HG02970 (cell line): Measurements from ENCODE around the gene ASPRV1.

Source experiments
- ATAC-seq: cut with Tn5 transposase; IDR thresholded peaks from one replicate; pipeline ENCODE4 v1.9.1; 2021; ENCODE audit warnings: mild to moderate bottlenecking, moderate library complexity, moderate number of reproducible peaks; ENCODE audit not compliant: unreplicated experiment, low FRiP score

Gene ASPRV1

DNA sequence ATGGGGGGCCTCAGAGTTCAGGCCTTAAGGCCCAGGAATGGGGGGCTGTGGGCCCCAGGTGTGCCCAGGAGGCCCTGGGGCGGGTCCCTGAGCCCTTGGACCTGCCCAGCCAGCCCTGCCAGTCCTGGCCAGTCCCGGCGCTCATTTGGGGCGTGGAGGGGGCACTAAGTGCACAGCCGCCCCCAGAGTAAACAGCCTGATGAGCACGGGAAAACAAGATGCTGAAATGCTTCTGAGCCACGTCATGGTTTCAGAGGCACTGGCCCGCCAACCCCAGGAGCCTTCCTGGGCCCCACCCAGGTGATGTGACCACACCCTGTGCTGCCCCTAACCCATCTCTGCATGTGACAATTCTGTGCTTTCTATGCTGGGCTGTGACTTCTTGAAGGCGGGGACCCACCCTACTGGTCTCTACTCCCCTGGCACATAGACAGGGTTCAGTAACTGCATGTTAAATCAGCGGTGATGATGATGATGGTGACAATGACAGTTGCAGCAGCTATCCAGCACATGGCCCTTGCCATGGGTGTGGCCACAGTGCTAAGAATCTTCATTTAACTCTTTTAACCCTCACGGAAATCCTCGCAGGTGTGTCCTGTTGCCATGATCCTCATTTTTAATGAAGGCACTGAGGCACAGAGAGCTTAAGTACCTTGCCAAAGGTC, 28.1 kb upstream of the ASPRV1 start:
- no peak for ATAC-seq

DNA sequence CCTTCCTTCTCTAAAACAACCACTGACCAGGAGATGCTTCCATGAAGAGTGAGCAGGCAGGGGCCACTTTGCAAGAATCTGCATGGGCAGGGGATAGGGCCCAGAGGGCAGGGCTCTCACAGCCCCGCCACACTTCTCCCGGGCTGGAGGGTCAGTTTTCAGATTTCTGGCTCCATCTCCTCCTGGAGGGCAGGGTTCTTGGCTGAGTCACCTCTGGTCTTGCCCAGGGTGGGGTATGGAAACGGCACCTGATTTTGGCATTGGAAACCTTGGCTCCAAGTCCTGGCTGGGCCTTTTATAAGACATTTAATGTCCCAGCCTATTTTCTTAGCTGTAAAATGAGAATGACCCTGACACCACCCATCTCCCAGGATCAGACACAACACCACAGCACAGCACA, 27.6 kb upstream of the ASPRV1 start:
- no peak for ATAC-seq

DNA sequence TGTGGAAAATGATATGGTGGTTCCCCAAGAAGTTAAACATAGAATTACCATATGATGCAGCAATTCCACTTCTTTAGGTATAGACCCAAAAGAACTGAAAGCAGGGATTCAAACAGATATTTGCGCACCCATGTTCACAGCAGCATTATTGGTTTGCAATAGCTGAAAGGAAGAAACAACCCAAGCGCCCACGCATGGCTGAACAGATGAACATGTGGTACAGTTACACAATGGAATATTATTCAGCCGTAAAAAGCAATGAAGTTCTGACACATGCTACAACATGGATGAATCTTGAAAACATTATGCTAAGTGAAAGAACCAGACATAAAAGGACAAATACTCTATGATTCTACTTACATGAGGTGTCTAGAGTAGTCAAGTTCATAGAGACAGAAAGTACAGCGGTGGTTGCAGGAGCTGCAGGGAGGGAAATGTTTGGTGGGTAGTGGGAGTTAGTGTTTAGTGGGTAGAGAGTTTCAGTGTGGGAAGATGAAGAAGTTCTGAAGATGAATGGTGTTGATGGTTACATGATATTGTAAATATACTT, 26.7 kb upstream of the ASPRV1 start:
- no peak for ATAC-seq

DNA sequence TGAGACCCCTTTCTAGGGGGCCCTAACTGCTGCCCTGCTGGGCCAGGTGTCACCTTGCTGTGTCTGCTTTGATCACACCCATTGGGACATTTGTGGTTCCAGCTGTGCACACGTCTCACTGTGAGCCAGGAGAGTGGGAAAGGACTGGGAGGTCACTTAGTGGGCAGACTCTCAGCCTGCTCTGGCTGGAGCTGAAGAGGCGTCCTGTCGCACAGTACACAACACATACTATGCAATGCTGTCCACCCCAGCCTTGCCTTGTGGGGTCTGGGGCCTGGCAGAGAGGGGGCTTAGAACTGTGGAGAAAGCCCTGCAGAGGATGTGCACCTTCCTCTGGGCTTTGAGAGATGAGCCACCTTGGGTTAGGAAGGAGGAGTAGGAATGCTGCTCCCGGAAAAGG, 25.3 kb upstream of the ASPRV1 start:
- ATAC-seq, result no peak

DNA sequence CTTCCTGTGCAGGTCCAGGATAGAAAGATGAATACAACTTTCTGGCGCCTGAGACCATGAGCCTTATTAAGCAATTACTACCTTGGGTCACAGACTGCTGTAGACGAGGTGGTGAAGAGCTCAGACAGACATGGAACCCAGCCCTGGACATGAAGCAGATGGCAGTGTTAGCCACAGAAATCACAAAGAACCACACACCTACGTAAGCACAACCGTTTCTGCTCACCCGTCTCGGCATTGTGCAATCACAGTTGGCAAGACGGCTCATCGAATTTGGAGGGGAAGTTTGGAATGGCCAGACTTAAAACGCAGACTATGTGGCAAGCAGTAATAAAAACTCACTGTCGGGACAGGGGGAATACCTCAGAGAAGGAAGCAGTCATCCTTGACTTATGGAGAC, 24.3 kb upstream of the ASPRV1 start:
- no peak for ATAC-seq

DNA sequence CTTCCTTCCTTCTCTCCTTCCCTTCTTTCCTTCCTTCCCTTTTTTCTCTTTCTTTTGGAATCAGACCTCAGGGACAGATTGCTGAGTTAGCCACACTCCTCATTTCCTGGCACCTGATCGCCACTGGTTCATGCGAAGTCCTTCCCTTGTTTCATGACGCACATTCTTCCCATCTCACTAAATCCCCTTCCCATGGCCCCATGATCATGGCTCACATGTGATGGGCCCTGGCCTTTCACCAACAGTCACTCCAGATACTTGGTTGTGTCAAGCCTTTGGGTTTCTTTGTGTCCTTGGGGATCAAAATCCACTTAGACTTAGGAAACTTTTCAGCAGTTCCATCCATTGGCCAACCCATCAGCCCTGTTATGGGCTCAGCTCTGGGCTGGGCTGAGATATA, 23.8 kb upstream of the ASPRV1 start:
- no peak for ATAC-seq

DNA sequence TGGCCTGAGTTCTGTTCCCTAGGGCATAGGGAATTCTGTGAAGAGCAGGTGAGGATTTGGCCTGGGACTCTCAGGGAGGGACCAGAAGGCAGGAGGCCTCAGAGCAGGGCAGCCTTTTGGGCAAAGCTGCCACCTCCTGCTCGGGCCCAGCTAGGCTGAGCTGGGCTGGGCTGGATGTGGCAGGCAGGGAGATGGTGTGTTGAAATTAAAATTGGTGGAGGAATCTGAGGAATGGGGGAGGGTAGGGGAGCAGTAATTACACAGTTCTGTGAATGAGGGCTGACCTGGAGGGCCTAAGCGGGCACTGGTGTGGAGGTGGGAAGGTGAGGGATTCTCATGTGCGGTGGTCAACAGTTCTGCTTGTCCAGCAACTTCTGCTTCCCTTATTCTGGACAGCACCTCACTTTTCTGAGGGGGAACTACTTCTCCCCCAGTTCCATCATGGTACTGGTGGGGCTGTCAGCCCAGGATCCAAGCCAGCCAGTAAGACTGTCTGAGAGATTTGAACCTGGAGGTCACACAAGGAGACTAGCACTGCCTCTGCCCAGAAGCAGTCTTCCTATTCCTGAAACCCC, 22.0 kb upstream of the ASPRV1 start:
- no peak for ATAC-seq

DNA sequence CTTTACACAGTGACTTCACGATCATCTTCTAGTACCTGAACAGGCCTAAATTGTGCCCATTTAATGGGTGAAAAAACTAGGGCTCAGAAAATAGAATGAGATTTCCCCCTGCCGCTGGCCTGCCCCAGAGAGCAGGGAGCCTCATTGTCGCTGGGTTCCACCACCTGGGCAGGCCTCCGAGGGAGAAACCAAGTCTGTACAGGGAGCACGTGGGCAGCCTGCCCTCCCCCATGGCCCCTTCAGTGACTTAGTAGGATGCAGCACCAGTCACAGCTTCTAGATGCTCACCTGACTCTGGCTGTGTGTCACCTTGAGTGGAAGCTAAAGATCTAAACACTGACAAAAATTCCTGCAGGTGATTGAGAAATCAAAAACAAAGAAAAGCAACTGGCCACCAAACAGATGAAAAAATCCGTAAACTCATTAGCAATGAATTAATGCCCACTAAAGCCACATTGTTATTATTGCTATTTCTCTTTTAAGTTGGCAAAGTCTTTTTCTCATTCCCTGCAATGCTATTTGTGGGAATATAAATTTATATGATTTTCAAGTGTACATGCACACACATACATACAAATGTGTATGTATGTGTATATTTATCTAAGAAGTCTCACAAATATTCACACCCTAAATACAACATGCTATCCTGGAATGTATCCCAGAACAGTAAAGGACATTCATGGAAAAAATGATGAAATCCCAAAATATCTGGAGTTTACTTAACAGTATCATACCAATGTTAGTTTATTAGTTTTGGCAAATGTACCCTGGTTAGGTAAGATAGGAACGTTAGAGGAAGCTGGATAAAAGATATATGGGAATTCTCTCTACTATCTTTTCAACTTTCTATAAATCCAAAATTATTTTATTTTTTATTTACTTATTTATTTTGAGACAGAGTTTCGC, 18.7 kb upstream of the ASPRV1 start:
- no peak for ATAC-seq

DNA sequence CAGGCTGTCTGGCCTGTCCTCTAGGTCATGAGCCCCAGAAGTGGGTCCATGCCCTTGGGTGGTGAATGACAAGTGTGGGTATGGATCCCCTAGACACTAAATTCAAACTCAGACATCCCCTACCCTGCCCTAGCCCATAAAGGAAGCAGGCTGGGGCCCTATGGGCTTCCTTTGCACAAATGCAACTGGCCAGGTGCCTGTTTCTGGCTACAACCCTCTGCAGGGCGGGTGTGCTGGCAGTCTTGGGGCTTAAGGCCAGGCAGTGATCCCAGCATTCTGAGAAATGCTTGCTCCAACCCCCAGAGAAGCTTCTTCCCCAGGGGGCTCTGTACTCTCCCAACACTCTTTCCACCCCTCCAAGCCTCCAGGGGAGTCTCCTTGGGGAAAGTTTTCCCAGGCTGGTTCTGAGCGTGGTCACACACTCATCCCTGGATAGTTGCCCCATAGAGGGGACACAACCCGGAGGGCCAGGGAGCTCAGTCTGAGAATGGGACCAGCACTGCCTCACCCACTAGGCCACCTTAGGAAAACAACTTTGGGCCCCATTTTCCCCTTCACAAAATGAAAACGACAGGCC, 16.6 kb upstream of the ASPRV1 start:
- ATAC-seq, result no peak

DNA sequence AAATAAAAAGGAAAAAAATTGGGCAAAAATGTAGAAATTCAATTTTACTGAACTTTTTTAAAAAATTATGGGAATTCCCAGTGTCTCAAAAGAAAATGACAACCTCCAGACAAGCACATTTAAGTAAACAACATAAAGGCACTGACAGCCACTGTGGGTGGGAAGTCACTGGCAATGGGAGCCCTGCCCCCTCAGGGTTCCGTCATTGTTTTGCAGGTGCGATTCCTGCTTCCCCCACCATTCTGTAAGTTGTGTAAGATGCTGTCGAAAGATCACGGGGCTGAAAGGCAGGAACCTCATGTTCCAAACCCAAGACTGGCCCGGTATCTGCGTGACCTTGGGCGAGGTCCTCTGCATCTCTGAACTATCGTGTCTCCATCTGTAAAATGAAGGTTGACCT, 15.8 kb upstream of the ASPRV1 start:
- ATAC-seq, result no peak

DNA sequence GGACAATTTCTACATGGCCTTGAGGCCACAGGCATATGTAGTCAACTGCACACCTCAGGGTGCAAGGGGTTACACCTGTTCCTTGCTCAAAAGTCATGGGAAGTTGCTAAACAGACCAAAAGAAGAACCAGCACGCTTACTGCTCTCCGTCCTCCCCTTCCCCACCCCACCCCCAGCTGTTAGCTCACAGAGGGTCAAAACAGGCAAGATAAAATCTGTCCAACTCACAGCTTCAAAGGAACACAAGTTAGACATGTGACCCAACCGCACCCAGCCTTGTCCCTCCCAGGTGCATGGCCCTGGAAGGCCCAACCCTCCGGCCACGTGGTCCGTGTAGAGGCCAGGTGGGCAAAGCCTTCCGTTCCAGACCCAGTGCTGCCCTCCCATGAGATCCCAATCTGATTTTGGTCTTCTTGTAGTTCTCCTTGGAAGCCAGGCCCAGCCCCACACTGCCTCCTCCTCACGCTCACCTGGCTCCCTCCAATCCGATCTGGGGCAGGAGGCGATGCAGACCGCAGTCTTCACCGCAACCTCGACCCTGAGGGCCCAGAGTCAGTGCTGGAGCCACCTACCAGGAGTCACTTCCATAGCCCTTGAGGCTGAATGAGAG, 14.5 kb upstream of the ASPRV1 start:
- ATAC-seq, result no peak

DNA sequence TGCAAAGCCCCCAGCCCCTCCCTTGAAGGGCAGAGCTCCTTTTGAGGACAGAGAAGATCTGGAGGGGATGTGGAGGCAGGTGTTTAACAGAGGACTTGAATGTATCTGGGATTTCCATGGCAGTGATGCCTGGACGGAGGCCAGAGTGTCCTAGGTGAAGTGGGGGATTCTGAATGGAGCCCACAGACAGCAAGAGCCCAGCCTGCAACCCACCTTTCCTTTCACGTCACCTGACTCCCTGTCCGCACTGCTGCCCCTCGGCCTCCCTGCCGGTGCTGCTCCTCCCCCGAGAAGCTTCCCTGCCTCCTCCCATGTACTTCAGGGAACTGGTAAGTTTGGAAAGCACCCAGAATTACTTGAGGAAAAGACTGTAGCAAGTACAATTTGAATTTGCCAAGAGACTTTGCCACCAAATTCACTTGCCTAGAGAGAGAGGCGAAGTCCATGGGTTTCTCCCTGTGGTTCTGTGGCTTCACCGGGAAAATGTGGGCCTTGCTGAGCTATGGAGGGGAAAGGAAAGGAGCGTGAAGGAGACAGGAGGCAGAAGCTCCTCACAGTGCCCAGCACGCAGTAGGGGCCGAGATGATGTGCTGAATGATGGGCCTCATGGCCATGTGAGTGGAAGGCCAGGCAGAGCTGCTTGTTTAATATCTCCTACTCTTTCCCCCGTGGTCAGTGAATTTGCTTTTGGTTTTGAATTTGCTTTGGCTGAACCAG, 13.9 kb upstream of the ASPRV1 start:
- ATAC-seq, result no peak

DNA sequence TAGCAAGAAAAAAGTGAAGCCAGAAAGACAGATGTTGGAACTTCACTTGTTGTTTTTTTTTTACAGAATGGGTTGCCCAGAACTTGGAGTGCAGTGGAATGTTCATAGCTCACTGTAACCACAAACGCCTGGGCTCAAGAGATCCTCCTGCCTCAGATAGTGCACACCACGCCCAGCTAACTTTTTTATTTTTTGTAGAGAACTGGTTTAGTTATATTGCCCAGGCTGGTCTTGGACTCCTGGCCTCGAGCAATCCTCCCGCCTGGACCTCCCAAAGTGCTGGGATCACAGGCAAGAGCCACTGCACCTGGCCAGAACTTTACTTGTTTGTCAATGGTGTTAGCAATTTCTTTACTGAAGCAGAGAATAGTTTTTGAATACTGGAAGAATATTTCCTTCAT, 11.9 kb upstream of the ASPRV1 start:
- ATAC-seq, result no peak

DNA sequence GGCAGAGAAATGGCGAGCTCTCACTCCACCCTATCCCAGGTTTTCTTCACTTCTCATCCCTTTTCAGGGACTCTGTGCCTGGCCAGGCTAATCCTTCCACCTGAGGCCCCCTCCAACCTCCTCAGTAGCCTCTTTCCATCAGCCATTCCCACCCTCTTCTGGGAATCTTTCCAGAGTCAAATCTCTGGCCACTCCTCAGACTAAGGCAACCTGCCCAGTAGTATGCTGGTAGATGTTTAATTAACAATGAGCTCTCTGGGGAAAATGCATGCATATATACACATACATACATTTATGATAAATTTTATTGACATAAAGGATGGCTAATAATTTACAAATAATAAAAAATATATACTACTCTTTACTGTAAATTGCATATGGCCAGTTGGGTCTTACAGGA, 11.4 kb upstream of the ASPRV1 start:
- ATAC-seq, result no peak

DNA sequence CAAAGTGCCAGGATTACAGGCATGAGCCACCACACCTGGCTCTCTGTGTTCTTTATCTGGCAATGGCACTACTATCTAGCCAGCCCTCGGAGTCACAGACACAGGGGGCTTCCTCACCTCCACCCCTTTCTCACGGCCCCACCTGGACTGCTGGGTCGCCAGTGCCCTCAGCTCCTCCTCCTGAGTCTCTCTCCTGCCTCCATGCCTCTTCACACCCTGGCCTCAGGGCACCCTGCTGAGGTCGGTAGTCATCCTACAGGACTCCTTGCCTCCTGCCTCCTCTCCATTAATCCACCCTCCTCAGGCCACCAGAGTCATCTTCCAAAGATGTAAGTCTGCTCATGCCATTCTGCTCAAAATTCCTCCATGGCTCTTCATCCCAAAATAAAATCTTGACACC, 8.6 kb upstream of the ASPRV1 start:
- ATAC-seq, result no peak

DNA sequence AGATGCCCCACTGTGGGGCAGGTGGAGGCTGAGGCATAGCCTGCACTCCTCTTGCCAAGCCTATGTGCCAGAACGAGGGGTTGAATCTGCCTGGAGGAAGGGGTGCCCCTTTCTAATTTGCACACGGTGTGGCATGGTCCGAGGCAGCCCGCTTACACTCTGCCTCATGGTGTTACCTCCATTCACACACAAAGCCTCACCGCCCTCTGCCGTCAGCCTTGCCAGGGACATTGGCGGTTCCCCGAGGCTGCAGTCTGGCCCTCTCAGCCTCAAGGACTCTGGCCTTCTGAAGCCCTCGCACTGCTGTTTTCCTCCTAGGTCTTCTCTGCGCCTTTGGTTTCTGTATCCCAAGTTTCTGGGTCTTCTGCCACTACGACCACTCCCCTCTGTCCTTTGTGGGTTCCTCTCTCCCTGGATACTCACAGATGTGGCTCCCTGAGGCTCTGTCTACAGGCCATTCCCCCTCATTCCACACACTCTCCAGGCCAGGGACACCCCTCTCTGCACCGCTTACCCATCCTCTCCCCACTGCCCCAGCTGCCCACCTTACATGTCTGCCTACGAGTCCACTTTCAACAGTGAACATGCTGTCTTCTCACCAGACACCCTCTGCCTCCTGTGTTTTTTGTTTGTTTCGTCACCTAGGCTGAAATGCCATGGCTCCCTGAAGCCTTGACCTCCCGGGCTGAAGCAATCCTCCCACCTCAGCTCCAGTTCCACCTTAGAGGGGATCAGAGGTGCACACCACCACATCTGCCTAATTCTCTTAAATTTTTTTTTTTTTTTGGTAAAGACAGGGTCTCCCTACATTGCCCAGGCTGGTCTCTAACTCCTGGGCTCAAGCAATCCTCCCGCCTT, 7.9 kb upstream of the ASPRV1 start:
- no peak for ATAC-seq

DNA sequence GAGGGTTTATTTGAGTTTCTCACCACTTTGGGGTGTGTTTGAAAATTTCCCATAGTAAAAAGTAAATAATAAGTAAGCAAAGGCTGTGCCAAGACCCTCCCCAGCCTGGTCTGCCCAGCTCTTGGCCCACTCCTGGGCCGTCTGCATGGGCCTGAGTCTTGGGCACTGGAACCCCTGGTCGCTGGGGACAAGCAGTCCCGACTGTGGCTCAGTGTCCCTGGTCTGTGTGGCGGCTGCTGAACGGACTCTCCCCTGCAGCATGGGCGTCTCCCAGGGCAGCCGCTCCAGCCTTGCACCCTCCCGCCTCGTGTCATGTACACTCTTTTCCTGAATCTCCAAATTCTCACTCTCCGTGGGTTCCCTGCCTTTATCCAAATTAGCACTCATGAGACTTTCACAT, 7.2 kb upstream of the ASPRV1 start:
- no peak for ATAC-seq

DNA sequence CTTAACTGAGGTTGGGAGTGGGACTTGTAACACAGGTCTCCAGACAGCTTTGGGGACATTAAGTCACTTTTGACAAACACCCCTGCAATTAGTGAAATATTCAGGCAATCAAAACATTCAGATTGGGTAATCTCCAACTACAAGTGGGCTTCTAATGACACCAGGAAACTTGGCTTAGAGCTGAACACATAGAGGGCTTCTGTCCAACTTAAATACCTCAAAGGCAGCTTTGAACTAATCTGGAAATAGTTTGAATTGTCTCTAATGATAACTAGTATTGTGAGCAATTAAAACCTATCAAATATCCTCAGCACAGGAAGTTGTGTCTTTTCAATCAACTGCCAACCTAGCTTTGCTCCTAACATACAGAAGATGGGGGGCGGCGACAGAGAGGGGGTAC, 5.1 kb upstream of the ASPRV1 start:
- ATAC-seq, result no peak

DNA sequence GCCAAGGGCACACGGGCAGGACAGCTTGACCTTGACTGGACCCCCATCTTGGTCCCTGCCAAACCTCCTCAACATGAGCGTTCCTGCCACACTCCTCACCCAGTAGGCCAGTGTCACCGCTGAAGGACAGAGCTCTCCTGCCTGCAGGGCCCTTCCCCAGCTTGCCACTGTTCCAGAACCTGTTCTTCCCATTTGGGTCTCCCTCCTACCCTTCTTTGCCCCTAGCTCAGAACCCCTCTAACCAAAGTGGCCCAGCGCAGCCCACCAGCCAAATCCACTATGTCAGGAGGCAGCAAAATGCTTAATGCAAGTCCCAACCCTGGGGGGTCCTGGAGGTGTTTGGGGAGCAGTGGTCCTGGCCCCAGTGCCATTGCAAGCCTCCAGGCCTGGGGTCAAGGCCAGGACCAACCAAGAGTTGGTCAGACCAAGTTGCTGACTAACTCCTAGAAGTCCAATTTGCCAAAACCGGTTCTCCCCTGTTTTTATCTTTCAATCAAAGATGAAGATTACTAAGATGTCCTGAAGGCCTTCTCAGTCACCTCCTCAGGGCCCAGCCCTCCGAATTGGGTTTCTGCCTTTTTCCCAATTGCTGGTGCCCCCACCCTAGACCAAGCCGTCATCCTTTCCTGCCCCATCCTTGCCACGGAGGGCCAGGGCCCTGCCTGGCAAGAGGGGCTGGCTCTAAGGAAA, 4.5 kb upstream of the ASPRV1 start:
- no peak for ATAC-seq
